Measurements from ENCODE around the gene KIZ.

Gene KIZ

DNA sequence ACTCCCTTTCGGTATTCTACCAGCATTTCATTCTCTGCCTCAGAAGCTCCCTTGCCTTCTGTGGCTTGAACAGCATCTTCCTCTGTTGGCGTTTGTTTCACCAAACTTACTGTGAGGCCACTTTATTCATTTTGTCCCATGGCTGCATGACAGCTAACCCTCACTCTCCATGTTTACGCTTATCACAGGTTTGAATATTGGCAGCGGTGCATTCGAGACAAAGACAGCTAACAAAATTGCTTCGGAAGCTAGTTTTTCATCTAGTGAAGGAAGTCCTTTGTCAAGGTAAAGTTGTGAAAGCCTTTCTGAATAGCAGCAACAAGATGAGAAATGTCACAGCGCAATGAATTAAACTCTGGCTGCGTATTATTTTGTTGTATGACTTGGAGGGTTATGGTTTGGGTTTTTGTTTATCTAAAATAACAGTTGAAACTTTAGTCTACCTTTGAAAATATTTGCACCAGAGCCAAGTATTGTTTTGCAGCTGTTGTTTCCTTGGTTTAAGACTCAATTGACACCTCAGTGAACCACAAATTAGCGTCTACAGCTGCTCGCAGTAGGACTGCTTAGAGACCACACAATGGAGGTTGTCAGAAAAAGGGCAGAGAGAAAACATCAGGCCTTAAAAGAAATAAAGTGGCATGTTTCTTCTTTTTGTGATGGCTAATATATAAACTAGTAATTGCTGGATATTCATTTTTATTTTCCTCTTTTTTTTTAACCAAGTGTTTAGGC, 106.8 kb downstream of the KIZ start:
- TF ChIP-seq, protein P1, sequence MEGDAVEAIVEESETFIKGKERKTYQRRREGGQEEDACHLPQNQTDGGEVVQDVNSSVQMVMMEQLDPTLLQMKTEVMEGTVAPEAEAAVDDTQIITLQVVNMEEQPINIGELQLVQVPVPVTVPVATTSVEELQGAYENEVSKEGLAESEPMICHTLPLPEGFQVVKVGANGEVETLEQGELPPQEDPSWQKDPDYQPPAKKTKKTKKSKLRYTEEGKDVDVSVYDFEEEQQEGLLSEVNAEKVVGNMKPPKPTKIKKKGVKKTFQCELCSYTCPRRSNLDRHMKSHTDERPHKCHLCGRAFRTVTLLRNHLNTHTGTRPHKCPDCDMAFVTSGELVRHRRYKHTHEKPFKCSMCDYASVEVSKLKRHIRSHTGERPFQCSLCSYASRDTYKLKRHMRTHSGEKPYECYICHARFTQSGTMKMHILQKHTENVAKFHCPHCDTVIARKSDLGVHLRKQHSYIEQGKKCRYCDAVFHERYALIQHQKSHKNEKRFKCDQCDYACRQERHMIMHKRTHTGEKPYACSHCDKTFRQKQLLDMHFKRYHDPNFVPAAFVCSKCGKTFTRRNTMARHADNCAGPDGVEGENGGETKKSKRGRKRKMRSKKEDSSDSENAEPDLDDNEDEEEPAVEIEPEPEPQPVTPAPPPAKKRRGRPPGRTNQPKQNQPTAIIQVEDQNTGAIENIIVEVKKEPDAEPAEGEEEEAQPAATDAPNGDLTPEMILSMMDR (IDR thresholded peaks at IDR 0.05; ENCODE audit: borderline replicate concordance, insufficient read depth, low read depth, low read length) = no peak
- H3K4me3 ChIP-seq (ENCODE audit: low read depth, low read length) = no peak overlapping the region

DNA sequence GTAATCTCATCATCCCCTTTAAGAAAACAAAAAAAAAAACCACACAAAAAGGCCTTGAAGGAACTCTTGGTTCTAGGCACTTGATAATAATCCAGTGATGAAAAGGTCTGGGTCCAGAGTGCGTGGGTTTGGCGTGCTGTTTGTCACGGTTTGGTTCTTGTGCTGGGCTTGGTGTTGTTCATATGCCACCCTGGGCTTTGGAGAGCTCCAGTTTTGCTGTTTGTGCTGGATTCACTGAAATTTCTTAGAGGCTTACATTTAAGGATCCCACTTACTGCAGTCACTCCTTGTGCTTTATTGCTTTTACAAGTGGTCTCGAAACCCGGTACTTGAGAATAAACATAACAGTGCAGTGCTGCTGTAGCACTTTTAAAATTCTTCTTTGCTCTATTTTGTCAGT, 108.4 kb downstream of the KIZ start:
- H3K4me3 ChIP-seq (ENCODE audit: low read depth, low read length) = no peak overlapping the region
- TF ChIP-seq, protein P1 (IDR thresholded peaks at IDR 0.05; ENCODE audit: borderline replicate concordance, insufficient read depth, low read depth, low read length) = no peak

DNA sequence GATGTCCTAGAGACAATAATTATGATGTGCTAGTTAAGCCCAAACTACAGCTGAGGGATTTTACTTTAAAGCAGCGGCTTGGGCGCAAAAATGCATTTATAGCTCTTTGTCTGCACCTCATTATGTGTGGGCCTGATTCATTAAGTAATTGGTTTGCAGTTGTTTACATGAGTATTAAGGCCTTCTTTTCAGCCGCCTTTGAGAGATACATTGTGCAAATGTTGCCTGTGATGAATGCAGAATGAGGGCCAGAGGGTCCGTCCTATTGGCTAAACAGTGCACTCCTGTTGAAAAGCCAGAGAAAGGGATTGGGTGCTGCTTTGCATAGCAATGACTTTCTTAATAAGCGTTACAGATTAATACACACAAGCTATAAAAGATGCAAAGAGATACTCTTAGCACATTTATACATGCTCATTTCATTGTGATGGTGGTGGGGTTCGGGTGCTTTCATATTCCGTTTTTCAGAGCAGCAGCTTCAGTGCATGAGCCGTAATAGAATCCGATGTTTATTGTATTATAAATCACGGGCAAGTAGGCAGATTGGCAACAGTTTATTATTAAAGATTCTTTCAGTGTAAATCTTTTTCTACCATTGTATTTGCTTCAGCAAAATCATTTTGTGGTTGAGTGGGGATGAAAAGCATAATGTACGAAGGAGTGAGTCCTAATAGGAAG, 109.1 kb downstream of the KIZ start:
- H3K4me3 ChIP-seq (ENCODE audit: low read depth, low read length) = no peak overlapping the region

DNA sequence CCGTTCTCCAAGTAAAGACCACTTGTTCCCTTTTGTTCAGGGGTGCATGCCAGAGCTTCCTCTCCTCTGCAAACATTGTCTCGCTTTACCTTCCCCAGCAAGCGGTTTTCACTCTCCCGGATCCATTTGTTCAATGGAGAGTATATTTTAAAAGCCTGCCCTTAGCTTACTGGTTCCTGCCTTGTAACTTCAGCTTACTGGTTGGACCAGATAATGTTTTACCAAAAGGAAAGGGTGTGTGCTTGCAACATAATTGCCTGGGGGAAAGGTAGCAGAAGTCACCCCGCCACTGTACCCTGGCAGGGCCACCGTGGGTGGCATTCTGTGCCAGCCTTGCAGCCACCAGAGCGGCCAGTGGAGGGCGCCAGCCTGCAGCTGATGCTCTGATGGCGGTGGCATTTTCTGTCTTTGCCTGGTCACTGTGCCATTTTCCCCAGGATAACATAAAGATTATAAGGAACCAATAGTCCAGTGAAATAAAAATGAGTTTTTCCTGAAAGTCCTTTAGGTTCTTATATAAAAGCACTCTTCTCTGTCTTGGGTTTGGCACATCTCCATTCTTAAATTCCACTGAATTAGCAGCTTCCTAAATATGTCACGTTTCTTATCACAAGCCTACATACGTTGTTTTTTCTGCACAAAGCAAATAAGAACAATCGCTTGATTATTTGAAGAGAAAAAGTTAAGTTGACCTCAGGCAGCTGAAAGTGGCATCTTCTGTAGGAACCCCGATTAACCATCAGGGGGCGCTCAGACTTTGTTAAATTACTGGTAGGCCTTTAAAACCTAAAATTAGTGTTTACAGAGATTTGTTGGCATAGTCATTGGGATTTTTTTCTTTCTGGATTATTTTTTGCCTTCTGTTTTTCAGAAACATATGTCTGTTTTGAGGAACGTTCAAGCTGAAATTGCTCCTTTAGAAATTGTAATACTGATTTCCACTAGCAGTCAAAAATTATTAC, 109.9 kb downstream of the KIZ start:
- TF ChIP-seq, protein P1 (IDR thresholded peaks at IDR 0.05; ENCODE audit: borderline replicate concordance, insufficient read depth, low read depth, low read length) = peak; percentile 95
- no peak overlapping the region for H3K4me3 ChIP-seq (ENCODE audit: low read depth, low read length)

More for the DNA sequence above, 109.1 kb downstream of the KIZ start:
- TF ChIP-seq, protein P1 (IDR thresholded peaks at IDR 0.05; ENCODE audit: borderline replicate concordance, insufficient read depth, low read depth, low read length) = no peak

DNA sequence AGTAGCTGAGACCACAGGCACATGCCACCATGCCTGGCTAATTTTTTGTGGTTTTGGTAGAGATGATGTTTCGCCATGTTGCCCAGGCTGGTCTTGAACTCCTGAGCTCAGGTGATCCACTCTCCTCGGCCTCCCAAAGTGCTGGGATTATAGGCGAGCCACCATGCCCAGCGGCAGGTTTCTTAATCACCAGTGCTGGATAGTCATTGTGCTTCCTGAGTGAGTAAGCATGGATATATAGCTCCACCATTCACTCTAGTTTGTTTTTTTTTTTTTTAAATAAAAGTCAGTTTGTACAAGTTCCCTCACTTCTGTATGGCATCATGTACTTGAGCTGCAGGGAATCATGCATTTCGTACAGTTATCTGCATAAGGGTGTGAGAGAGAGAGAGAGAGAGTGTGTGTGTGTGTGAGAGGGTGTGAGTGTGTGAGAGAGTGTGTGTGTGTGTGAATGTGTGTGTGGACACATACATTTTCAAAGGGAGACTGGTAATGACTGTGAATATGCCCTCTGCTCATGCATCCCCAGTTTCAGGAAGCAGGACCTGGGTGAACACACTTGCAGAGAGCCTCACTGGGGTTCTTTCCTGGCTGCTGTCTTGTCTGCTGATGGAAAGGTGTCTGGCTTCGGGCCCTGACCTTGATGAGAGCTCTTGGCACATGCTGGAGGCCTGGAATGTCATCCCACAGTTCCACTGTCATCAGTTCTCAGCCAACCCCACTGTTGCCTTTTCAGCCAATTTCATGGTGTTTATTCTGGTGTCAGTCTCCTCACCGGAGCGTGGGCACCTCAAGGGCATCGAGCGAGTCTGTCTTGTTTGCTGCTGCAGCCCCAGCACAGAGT, 112.3 kb downstream of the KIZ start:
- TF ChIP-seq, protein P1 (IDR thresholded peaks at IDR 0.05; ENCODE audit: borderline replicate concordance, insufficient read depth, low read depth, low read length) = no peak
- H3K4me3 ChIP-seq (ENCODE audit: low read depth, low read length) = no peak overlapping the region

DNA sequence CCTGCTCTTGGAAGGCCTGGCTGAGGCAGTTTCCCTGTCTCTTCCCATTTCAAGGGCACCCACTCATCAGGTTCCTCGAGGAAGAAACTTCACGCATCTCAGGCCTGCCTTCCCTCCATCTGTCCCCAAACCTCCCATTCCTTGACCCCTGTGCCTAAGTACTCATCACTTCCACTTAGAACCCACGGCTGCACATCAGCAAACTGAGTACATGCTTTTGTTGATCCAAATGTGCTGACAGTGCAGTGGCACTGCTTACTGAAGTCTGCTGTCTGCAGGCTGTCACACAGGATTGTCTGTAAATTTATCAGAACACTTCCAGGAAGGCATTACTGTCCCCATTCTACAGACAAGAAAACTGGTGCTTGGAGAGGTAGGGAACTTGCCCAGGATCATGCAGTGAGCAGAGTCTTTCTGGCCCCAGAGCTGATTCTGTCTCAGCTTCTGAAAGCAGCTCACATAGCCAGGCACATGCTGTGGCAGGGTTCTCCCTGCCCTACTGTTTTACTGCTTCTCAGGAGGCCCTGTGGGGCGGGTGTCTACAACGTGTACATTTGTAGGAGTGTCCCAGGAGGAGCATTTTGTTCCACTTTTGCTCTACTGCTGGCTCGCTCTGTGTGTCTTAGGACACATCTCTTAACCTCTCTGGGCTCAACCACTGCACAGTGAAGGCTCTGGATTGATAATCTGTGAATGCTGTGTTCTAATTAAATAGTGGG, 113.1 kb downstream of the KIZ start:
- TF ChIP-seq, protein P1 (IDR thresholded peaks at IDR 0.05; ENCODE audit: borderline replicate concordance, insufficient read depth, low read depth, low read length) = no peak
- no peak overlapping the region for H3K4me3 ChIP-seq (ENCODE audit: low read depth, low read length)

Data from GM12875 (cell line).